Fibroblast of lung (primary cell): ENCODE results near the gene BYSL. TPM values are rescaled to one million over a fixed set of nuclear protein-coding genes. Genes with fewer than 3 reads are reported as not detected.

Experiments used
- DNase-seq, 2 donors: peaks; one replicate each; pipeline versions ENCODE4 v3.0.0 to v3.0.0-alpha.2; 2010; ENCODE audit warnings: low read depth in 2 of 2
- H2AFZ ChIP-seq: 2 replicates; pipeline ENCODE4 v1.5.1; 2012; ENCODE audit warnings: low read length, control low read depth, inconsistent platforms
- H3K27ac ChIP-seq: 2 replicates; pipeline ENCODE4 v1.5.1; 2011; ENCODE audit warnings: low read length, control low read depth; ENCODE audit not compliant: insufficient read depth
- H3K27me3 ChIP-seq: 2 replicates; pipeline ENCODE4 v1.5.1; 2011; ENCODE audit warnings: mild to moderate bottlenecking, low read length; ENCODE audit not compliant: control insufficient read depth, insufficient read depth
- H3K36me3 ChIP-seq: 2 replicates; pipeline ENCODE4 v1.5.1; 2011; ENCODE audit warnings: low read length; ENCODE audit not compliant: control insufficient read depth, insufficient read depth
- H3K4me1 ChIP-seq: 2 replicates; pipeline ENCODE4 v1.5.1; 2011; ENCODE audit warnings: low read length; ENCODE audit not compliant: control insufficient read depth, insufficient read depth; ENCODE audit errors: extremely low read depth
- H3K4me2 ChIP-seq: 2 replicates; pipeline ENCODE4 v1.5.1; 2011; ENCODE audit warnings: low read length, control low read depth; ENCODE audit not compliant: insufficient read depth; ENCODE audit errors: extremely low read depth
- H3K4me3 ChIP-seq, 4 experiments: fragments of 200-600 bp in 1 of 4; sonication (generic) in 1 of 4; replicated peaks in 1 of 4; 2 replicates each; pipeline ENCODE4 v1.5.1; 2011 to 2016; ENCODE audit warnings: low read length in 4 of 4, low read depth in 3 of 4, mild to moderate bottlenecking in 3 of 4, control low read depth in 2 of 4, inconsistent platforms in 1 of 4, mixed read lengths in 1 of 4; ENCODE audit not compliant: insufficient read depth in 1 of 4; ENCODE audit errors: control extremely low read depth in 1 of 4
- H3K79me2 ChIP-seq: 2 replicates; pipeline ENCODE4 v1.5.1; 2012; ENCODE audit warnings: mild to moderate bottlenecking, low read length, inconsistent platforms; ENCODE audit not compliant: control insufficient read depth, insufficient read depth
- H3K9ac ChIP-seq: 2 replicates; pipeline ENCODE4 v1.5.1; 2011; ENCODE audit warnings: mild to moderate bottlenecking, low read length, control low read depth; ENCODE audit not compliant: insufficient read depth
- H3K9me3 ChIP-seq: 2 replicates; pipeline ENCODE4 v1.5.1; 2012; ENCODE audit warnings: low read depth, low read length; ENCODE audit not compliant: control insufficient read depth, insufficient read depth
- H4K20me1 ChIP-seq: 2 replicates; pipeline ENCODE4 v1.5.1; 2011; ENCODE audit warnings: low read length; ENCODE audit not compliant: control insufficient read depth, insufficient read depth; ENCODE audit errors: extremely low read depth
- CTCF ChIP-seq, 2 donors: IDR thresholded peaks in 1 of 2; conservative IDR thresholded peaks in 1 of 2; 1 replicate in 1 of 2; 2 replicates in 1 of 2; pipeline ENCODE4 v1.5.1; 2011 to 2012; ENCODE audit warnings: low read length in 2 of 2, control low read depth in 1 of 2, inconsistent platforms in 1 of 2, low read depth in 1 of 2, mild to moderate bottlenecking in 1 of 2
- EZH2 ChIP-seq: IDR thresholded peaks from 2 replicates; pipeline ENCODE4 v1.5.1; 2012; ENCODE audit warnings: low read length, control low read depth, mild to moderate bottlenecking; ENCODE audit errors: missing control alignments
- polyA plus RNA-seq, 2 donors: library from polyadenylated mRNA; depleted of rRNA in 1 of 2; stranded (reverse) in 1 of 2; unstranded in 1 of 2; fragments of >200 nt; gene quantifications; 2 replicates each; pipeline ENCODE4 v1.2.1, GENCODE V29; 2011 to 2012; ENCODE audit warnings: missing spikeins in 1 of 2
- total RNA-seq: library from RNA; depleted of rRNA; stranded (reverse); fragments of >200 nt; gene quantifications from 2 replicates; pipeline ENCODE4 v1.2.1, GENCODE V29; 2014

BYSL gene
- total and polyA plus RNA-seq, 2 donors (not counting 1 experiment from before 2014, with no cell fraction given), result 11.3 to 13.7 TPM

- H3K4me1 ChIP-seq, result no peaks in the 10 kb centered on the region
- no peak overlapping the region for H2AFZ ChIP-seq
- no peak overlapping the region for H3K27ac ChIP-seq
- H3K36me3 ChIP-seq, result no peaks in the 10 kb centered on the region
- H3K4me2 ChIP-seq, result no peak overlapping the region
- no peaks in the 10 kb centered on the region for H3K9me3 ChIP-seq
- H4K20me1 ChIP-seq, result no peaks in the 10 kb centered on the region
- no peaks in the 10 kb centered on the region for H3K27me3 ChIP-seq
- H3K79me2 ChIP-seq, result no peaks in the 10 kb centered on the region
- DNase-seq, result no peak
- TF ChIP-seq EZH2 (no peak), CTCF (conservative IDR thresholded peaks at IDR 0.05 in 1 of 2, IDR thresholded peaks at IDR 0.05 in 1 of 2; ENCODE audit: low read depth in 1 of 2, low read length in 2 of 2) (no peak)
- no peak overlapping the region for H3K9ac ChIP-seq
- no peak overlapping the region for H3K4me3 ChIP-seq
Measured at GRCh38 chr6:41975276-41975675, 54.0 kb downstream of the BYSL start.

GRCh38 chr6:41976794-41977484, 55.6 kb downstream of the BYSL start:
- H2AFZ ChIP-seq, result no peak overlapping the region
- peak; percentile 64 to 89 for DNase-seq
- TF ChIP-seq CTCF (conservative IDR thresholded peaks at IDR 0.05 in 1 of 2, IDR thresholded peaks at IDR 0.05 in 1 of 2; ENCODE audit: low read depth in 1 of 2, low read length in 2 of 2), result no peak
- no peak for TF ChIP-seq EZH2
- H3K4me1 ChIP-seq, result no peaks in the 10 kb centered on the region
- no peak overlapping the region for H3K4me2 ChIP-seq
- no peaks in the 10 kb centered on the region for H4K20me1 ChIP-seq
- H3K79me2 ChIP-seq, result no peaks in the 10 kb centered on the region
- H3K9ac ChIP-seq, result no peak overlapping the region
- no peak overlapping the region for H3K4me3 ChIP-seq
- no peaks in the 10 kb centered on the region for H3K9me3 ChIP-seq
- no peak overlapping the region for H3K27ac ChIP-seq
- H3K27me3 ChIP-seq, result no peaks in the 10 kb centered on the region
- H3K36me3 ChIP-seq, result no peaks in the 10 kb centered on the region

Other genes with a start within 250 kb of the BYSL start
- gene TFEB, start 185.9 kb upstream of the BYSL start, total RNA-seq, result 5.6 and 7.6 TPM in 2 replicates
- gene TFEB, start 185.9 kb upstream of the BYSL start, polyA plus RNA-seq, result 1.9 and 2.0 TPM in 2 replicates
- gene PGC, start 174.1 kb upstream of the BYSL start, total RNA-seq, result not detected in 2 replicates
- gene PGC, start 174.1 kb upstream of the BYSL start, polyA plus RNA-seq, result not detected in 2 replicates
- gene FRS3, start 141.6 kb upstream of the BYSL start, total RNA-seq, result 1.0 and 1.8 TPM in 2 replicates
- gene FRS3, start 141.6 kb upstream of the BYSL start, polyA plus RNA-seq, result 2.4 and 2.6 TPM in 2 replicates
- gene PRICKLE4, start 140.7 kb upstream of the BYSL start, total RNA-seq, result 0.26 TPM in 1 of 2 replicates, not detected in the other
- gene PRICKLE4, start 140.7 kb upstream of the BYSL start, polyA plus RNA-seq, result 0.08 and 0.19 TPM in 2 replicates
- gene TOMM6, start 133.8 kb upstream of the BYSL start, total RNA-seq, result 53.4 and 54.7 TPM in 2 replicates
- gene TOMM6, start 133.8 kb upstream of the BYSL start, polyA plus RNA-seq, result 324 and 506 TPM in 2 replicates
- gene USP49, start 26.1 kb upstream of the BYSL start, total RNA-seq, result 1.8 and 2.3 TPM in 2 replicates
- gene USP49, start 26.1 kb upstream of the BYSL start, polyA plus RNA-seq, result 1.0 and 1.5 TPM in 2 replicates
- 24.9 and 27.7 TPM in 2 replicates for gene MED20, start 360 bp upstream of the BYSL start, total RNA-seq
- 38.6 and 40.0 TPM in 2 replicates for gene MED20, start 360 bp upstream of the BYSL start, polyA plus RNA-seq
- 10.3 and 15.0 TPM in 2 replicates for gene CCND3, start 20.3 kb downstream of the BYSL start, total RNA-seq
- gene CCND3, start 20.3 kb downstream of the BYSL start, polyA plus RNA-seq, result 29.6 and 43.7 TPM in 2 replicates
- gene TAF8, start 129.0 kb downstream of the BYSL start, total RNA-seq, result 12.6 and 13.9 TPM in 2 replicates
- 14.0 and 17.4 TPM in 2 replicates for gene TAF8, start 129.0 kb downstream of the BYSL start, polyA plus RNA-seq
- gene C6orf132, start 221.1 kb downstream of the BYSL start, total RNA-seq, result 1.0 and 1.2 TPM in 2 replicates
- gene C6orf132, start 221.1 kb downstream of the BYSL start, polyA plus RNA-seq, result 0.87 and 1.1 TPM in 2 replicates